Measurements from ENCODE around the gene FGD2. TPM values are rescaled to one million over a fixed set of nuclear protein-coding genes. Genes with fewer than 3 reads are reported as not detected.

The FGD2 gene
- total RNA-seq, 1 donor from 2014 or later = not detected

- Mint-ChIP-seq H3K4me3 (ENCODE audit: unreplicated experiment) (no peak overlapping the region), H3K27ac (ENCODE audit: unreplicated experiment) (no peak overlapping the region), H3K36me3 (ENCODE audit: unreplicated experiment) (peaks cover 4% of the 10 kb centered on the region), H3K27me3 (ENCODE audit: unreplicated experiment) (peaks cover 3% of the 10 kb centered on the region), H3K9me3 (ENCODE audit: unreplicated experiment) (peaks cover 2% of the 10 kb centered on the region), H3K4me1 (ENCODE audit: low read depth, unreplicated experiment) (no peaks in the 10 kb centered on the region)
- peak; percentile 78 for DNase-seq
- TF ChIP-seq, protein P1, sequence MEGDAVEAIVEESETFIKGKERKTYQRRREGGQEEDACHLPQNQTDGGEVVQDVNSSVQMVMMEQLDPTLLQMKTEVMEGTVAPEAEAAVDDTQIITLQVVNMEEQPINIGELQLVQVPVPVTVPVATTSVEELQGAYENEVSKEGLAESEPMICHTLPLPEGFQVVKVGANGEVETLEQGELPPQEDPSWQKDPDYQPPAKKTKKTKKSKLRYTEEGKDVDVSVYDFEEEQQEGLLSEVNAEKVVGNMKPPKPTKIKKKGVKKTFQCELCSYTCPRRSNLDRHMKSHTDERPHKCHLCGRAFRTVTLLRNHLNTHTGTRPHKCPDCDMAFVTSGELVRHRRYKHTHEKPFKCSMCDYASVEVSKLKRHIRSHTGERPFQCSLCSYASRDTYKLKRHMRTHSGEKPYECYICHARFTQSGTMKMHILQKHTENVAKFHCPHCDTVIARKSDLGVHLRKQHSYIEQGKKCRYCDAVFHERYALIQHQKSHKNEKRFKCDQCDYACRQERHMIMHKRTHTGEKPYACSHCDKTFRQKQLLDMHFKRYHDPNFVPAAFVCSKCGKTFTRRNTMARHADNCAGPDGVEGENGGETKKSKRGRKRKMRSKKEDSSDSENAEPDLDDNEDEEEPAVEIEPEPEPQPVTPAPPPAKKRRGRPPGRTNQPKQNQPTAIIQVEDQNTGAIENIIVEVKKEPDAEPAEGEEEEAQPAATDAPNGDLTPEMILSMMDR (IDR thresholded peaks at IDR 0.05; ENCODE audit: partially characterized antibody, unreplicated experiment) = peak; percentile 84
These were observed 24.0 kb downstream of the FGD2 start for GRCh38 chr6:37029249-37029971.

- no peak overlapping the region for H3K27ac Mint-ChIP-seq (ENCODE audit: unreplicated experiment)
- DNase-seq = no peak
- peaks cover 4% of the 10 kb centered on the region for H3K36me3 Mint-ChIP-seq (ENCODE audit: unreplicated experiment)
- H3K4me1 Mint-ChIP-seq (ENCODE audit: low read depth, unreplicated experiment) = no peaks in the 10 kb centered on the region
- H3K9me3 Mint-ChIP-seq (ENCODE audit: unreplicated experiment) = peaks cover 2% of the 10 kb centered on the region
- no peak overlapping the region for H3K4me3 Mint-ChIP-seq (ENCODE audit: unreplicated experiment)
- TF ChIP-seq, protein P1 (IDR thresholded peaks at IDR 0.05; ENCODE audit: partially characterized antibody, unreplicated experiment) = no peak
- peaks cover 3% of the 10 kb centered on the region for H3K27me3 Mint-ChIP-seq (ENCODE audit: unreplicated experiment)
These were observed 25.1 kb downstream of the FGD2 start for GRCh38 chr6:37030599-37030998.

GRCh38 chr6:37032239-37032638 lies 26.8 kb downstream of the FGD2 start:
- H3K27me3 Mint-ChIP-seq (ENCODE audit: unreplicated experiment) = peaks cover 3% of the 10 kb centered on the region
- peak overlapping the region; percentile 70 for H3K27ac Mint-ChIP-seq (ENCODE audit: unreplicated experiment)
- TF ChIP-seq, protein P1 (IDR thresholded peaks at IDR 0.05; ENCODE audit: partially characterized antibody, unreplicated experiment) = no peak
- peak overlapping the region; percentile 55 for H3K4me3 Mint-ChIP-seq (ENCODE audit: unreplicated experiment)
- no peak for DNase-seq
- H3K36me3 Mint-ChIP-seq (ENCODE audit: unreplicated experiment) = peaks cover 4% of the 10 kb centered on the region
- H3K4me1 Mint-ChIP-seq (ENCODE audit: low read depth, unreplicated experiment) = no peaks in the 10 kb centered on the region
- H3K9me3 Mint-ChIP-seq (ENCODE audit: unreplicated experiment) = peaks cover 2% of the 10 kb centered on the region

DNA sequence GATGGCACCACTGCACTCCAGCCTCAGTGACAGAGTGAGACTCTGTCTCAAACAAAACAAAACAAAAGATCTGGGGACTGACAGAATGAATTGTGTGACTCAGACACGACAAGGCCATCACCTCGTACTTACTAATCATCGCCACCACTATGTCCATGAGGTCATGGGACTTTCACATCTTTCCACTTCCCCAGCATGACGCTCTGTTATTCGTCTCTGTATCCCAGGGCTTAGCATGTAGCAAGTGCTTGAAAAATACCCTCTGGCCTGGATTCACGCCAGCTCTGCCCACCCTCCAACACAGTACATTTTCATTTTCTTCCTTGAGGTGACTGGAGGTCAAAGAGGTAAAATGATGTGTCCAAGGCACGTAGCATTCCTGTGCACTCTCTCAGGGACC lies 27.8 kb downstream of the FGD2 start:
- H3K4me3 Mint-ChIP-seq (ENCODE audit: unreplicated experiment) = no peak overlapping the region
- H3K9me3 Mint-ChIP-seq (ENCODE audit: unreplicated experiment) = peaks cover 2% of the 10 kb centered on the region
- H3K27ac Mint-ChIP-seq (ENCODE audit: unreplicated experiment) = peak overlapping the region; percentile 4
- peaks cover 3% of the 10 kb centered on the region for H3K27me3 Mint-ChIP-seq (ENCODE audit: unreplicated experiment)
- TF ChIP-seq, protein P1 (IDR thresholded peaks at IDR 0.05; ENCODE audit: partially characterized antibody, unreplicated experiment) = no peak
- no peak for DNase-seq
- H3K36me3 Mint-ChIP-seq (ENCODE audit: unreplicated experiment) = peaks cover 4% of the 10 kb centered on the region
- H3K4me1 Mint-ChIP-seq (ENCODE audit: low read depth, unreplicated experiment) = no peaks in the 10 kb centered on the region

Data from glutamatergic neuron (in vitro differentiated cells).